ENCODE measurements around the gene CCDC160. TPM values are rescaled to one million over a fixed set of nuclear protein-coding genes. Genes with fewer than 3 reads are reported as not detected.
"Not testable (repeated sequence)": the region's sequence is repeated elsewhere in the genome, so short reads cannot be mapped to it uniquely, and the experiment has no call there.

CCDC160 gene
- total RNA-seq = 2.3 TPM

DNA sequence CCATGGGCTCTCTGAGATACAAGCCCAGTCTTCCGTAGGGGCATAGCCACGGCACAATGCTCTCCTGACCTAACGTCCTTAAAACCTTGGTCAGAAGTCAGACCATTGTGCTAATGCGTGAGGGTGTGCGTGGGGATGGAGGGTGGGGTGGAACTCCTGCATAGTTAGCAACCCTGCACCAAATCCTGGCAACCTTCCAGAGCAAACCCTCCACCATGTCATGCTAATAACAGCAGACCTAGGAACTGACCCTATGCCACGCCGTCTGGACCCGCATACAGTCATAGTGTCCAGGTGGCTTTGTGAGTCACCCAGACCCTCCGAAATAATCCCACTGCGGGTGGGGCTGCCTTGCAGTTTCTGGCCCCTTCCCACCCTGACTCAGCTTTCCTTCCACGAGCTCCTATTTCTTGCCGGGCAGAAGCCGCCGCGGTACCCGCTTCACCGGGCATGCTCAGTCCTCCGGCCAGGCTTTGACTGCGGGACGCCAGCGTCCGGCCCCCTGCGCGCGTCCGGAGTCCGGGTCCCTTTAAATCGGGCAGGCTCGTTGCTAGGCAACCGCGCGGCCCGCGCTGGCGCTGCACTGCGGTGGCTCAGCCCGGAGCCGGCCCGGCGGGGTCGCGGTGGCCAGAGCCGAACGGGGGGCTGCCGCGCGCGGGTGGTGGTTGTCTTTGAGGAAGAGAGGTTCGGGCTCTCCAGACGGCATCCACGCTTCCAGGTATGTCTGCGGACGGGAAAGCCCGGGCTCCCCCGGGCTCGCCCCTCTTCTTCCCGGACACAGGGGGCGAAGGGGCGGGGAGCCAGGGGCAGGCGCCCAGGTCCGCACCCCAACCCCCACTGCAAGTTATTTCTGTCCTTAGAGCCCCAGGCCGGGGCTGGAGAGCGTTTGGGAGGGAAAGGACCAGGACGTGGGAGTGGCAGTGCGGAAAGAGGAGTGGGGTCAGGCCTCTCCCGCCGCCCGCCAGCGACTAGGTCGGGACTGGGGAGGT lies at the start of gene CCDC160:
TSS of gene CCDC160 (plus strand) at position 557 of the 989 bp plus-strand sequence. CDS start 7,619 bp downstream, outside the sequence.
- peak; percentile 53 for DNase-seq (ENCODE audit: low spot score)

DNA sequence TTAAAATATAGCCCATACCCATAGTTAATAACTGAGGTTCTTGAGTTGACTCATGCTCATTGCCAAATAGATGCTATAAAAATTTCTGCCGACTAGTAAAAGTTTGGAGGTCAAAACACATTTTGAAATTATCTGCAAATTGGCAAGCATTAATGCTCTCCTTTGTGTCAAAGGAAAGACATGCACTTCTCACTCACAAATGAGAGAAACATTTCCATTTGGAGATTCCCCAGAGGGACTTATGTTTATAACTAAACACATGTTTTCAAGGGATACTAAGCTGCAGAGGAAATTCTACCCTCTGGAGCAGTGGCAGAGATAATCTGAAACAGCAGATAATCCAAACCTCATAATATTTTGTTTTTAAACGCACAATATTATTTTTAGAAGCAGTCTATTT lies 45.7 kb upstream of the CCDC160 start:
- DNase-seq (ENCODE audit: low spot score) = no peak

DNA sequence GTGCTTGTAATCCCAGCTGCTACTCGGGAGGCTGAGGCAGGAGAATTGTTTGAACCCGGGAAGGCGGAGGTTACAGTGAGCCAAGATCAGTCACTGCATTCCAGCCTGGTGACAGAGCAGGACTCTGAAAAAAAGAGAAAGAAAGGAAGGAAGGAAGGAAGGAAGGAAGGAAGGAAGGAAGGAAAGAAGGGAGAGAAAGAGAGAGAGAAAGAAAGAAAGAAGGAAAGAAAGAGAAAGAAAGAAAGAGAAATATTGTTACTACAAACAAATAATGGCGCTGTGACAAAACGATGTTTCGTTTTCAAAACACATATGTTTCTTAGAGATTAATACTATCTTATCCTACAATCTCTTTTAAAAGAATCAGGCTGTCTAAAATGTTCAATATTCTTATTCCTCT lies 42.1 kb upstream of the CCDC160 start:
- DNase-seq (ENCODE audit: low spot score) = no peak

DNA sequence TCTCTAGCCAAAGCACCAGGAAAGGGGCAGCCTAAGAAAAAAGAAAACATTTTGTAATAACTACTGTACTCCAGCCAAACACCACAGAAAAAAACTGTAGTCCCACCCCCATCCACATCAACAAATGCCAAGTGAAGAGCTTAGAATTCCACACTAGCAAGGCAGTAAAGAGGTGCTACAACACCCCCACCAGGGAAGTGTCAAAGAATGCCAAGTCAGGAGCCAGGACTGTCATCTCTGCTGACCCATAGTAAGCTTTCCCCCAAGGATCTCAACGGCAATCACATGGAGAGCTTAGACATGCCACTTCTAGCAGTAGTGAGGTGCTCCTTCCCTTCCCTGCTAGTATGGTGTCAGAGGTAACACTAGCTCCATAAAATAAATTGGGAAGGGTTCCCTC lies 34.4 kb upstream of the CCDC160 start:
- no peak for DNase-seq (ENCODE audit: low spot score)

DNA sequence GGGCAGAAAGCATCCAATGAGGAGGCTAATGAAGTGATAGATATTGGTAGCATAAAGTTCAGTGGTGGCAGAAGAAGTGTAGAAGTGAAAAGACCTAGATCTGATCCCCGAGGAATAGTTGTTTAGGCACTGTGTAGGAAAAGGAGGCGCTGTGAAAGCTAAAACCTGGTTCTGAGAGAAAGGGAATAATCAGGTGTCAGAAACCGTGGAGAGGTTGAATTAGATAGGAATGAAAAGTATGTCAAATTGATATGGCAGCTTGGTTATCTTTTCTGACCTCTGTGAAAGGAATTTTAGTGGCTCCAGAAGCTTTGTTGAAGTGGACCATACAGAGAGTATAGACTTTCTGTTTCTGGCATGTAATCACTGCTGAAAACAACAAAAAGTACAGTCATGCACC lies 30.8 kb upstream of the CCDC160 start:
- no peak for DNase-seq (ENCODE audit: low spot score)

DNA sequence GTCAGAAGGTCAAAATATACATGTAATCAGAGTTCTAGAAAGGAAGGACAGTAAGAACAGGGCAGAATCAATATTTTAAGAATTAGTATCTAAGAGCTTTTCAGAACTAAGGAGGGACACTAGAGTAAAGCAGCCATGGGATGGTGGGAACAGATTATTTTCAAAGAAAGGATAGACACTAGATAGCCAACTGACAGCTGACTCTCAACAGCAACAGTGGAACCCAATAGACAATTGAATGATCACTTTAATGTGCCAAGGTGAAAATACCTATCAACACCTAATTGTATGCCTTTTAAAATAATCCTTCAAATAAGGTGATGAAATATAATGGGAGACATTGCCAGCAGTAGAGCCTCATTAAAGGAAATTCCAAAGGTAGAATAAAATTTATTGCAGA lies 26.5 kb upstream of the CCDC160 start:
- no peak for DNase-seq (ENCODE audit: low spot score)

DNA sequence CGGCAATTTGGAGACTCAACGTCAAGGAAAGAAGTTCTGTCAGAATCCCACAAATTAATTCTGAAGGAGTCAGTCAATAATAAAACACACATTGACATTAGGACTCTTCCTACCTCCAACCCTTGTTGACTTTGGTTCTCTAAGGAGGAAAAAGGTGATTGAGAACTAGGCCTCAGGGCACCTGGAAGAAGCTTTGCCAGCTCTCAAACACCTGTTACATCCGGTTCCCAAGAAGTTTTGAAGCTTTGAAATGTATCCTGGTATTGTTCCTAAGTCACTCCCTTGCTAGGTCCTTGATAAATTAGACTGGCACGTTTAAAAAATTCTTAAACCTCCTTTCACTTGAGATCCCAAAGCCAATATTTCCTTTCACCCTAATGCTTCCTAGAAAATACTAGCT lies 1.7 kb upstream of the CCDC160 start:
- DNase-seq (ENCODE audit: low spot score) = no peak

DNA sequence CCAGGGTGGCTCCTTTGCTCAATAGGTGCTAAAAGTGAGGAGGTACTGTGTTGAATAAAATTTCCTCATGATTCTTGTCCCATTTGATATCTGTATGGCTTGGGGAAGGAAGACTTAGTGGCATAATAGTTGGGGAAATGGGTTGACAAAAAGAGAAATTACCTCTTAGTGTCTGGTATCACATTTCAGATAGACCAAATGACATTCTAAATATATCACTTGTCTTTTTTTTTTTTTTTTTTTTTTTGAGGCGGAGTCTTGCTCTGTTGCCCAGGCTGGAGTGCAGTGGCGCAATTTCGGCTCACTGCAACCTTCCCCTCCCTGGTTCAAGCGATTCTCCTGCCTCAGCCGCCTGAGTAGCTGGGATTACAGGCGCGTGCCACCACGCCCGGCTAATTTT lies 1.2 kb downstream of the CCDC160 start:
- DNase-seq (ENCODE audit: low spot score) = not testable (repeated sequence)

DNA sequence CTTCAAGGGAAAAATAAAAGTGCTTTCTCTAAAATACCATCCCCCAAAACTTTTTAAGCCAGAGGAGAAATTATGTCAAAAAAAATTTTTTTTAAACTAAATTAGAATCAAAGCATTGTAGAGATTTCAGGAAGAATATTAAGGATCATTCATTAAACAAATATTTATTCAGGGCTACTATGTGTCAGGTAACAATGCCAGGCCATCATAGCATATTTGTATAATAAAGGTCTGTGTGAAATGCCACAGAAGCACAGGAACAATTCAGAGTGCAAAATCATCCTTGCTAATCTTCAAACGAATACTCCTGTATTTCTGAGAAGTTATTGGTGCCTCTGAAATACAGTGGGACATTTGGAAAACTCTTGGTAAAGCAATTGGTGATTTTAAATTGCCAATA lies 2.0 kb downstream of the CCDC160 start:
- no peak for DNase-seq (ENCODE audit: low spot score)

DNA sequence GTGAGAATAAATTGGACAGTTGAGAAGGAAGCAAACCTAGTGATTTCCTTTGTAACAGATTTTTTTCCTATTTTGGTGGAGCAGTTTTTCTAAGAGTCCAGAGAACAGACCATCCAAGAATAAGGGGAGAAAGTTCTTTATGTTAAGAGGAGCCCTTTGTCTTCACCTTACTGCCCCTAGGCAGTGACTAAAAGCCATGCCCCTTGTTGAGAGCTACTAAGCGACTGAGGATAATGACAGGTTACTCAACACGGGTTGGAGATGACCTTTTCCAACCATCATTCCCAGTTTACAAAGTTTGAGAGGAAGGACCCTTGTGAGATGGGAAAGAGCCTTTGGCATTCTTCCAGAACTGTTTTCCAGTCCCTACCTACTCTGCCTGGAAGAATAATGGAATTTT lies 3.2 kb downstream of the CCDC160 start:
- no peak for DNase-seq (ENCODE audit: low spot score)

DNA sequence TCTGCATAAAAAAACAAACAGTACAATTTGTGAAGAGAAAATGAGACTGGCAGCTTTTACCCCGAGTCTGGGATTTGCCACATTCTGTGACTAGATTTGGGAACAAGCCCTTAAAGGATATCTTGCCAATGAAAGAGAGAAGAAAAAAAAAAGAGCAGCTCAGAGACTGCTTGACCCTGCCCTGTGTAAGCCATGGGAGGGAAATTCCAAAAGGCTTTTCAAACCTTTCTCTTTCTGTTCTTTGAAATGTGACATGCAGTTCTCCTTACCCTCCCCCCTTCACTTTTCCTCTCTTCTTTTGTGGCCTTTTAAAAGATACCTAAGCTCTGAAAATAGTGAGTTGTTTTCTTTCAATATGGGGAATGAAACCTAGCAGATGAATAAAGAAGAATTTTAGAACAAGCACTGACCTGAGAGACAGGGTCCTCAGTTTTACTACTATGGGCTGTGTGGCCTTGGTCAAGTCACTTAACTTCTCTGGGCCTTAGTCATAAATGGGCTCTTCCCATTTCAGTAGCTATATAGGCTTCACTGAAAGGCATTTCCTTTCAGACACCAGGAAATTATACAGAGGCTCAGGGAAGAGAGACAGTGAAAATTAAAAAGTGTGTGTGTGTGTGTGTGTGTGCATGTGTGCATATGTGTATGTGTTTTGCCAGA lies 5.1 kb downstream of the CCDC160 start:
- DNase-seq (ENCODE audit: low spot score) = no peak

DNA sequence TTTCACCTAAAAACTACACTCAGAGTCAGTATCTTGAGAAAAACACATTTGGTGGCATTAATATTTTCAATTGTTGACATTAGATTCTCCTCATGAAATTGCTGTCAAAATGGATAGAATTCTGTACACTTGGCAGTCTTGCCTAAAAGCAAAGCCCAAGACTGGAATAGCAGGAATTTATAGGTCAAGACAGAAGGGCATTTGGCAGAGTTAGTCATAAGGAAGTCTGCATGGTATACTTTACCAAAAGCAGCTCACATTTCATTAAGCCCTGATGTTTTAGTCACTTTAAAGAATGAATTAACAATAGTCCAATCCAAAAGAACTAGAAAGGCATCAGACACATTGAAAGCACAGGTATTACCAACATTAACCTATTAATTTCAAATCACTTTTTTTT lies 7.1 kb downstream of the CCDC160 start:
- no peak for DNase-seq (ENCODE audit: low spot score)

DNA sequence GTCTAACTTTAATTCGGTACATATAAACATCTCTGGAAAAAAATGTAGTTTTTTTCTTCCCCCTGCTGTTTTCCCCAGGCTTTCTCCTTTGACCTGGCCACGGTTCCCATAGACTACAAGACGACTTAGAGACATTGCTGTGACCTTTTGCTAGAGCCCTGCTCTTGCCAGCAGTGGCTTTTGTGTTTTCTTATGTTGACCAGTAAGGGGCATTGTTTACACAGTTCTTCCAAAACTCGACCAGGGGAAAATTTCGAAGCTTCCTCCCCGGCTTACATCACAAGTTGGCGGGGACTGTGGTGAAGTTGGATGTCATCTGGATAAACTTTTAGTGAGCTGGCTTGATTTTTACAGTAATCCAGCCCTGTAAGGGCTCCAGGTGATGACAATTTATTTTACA lies 9.3 kb downstream of the CCDC160 start:
- no peak for DNase-seq (ENCODE audit: low spot score)

DNA sequence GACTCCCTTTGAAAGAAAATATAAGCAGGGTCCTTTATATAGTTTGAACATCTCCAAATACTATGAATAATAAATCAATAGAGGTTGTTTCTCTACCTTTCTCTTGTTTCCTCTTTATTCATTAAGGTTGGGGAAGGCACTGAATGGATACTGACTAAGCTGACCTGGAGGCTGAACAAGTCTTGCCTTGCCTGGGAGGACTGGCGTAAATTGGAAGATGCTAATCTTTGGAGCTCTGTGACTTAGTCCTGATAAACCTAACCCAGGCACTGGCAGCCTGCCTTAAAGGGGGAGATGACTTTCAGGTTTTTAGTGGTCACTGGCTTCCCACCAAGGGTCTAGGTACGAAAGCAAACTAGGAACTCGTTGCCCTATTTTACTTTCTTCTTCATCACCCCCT lies 10.5 kb downstream of the CCDC160 start:
- no peak for DNase-seq (ENCODE audit: low spot score)

DNA sequence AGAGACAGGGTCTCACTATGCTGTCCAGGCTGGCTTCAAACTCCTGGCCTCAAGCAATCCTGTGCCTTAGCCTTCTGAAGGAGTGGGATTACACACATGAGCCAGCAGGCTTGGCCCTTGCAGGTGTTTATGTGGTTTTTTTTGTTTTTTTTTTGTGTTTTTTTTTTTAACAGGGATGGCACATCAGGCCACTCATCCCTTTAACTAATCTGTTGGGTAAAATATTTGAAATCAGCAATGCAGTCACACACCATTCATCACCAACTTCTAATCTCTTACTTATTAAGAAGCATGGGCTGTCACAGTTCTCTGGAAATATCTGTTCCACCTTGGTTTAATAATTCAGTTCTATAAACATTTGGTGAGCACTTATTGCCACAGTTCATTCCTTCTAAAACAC lies 12.3 kb downstream of the CCDC160 start:
- DNase-seq (ENCODE audit: low spot score) = no peak

DNA sequence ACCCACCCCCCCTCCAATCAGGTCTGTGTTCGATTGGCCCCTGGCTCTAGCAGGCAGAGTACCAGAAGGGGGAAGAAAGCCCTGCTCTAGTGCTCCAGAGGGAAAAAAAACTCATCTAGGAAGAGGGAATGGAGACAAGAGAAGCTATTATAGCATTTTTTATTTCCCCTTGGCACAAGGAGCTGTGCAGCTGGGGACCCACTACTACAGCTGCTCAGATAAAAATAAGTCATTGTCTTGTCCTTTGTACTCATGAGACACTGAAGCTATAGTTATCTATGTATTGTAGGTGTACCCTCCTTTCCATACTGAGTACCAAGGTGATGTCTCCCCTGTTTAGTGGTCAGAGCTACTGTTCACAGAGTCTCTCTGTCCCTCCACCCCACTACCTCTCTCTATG lies 14.3 kb downstream of the CCDC160 start:
- DNase-seq (ENCODE audit: low spot score) = no peak

DNA sequence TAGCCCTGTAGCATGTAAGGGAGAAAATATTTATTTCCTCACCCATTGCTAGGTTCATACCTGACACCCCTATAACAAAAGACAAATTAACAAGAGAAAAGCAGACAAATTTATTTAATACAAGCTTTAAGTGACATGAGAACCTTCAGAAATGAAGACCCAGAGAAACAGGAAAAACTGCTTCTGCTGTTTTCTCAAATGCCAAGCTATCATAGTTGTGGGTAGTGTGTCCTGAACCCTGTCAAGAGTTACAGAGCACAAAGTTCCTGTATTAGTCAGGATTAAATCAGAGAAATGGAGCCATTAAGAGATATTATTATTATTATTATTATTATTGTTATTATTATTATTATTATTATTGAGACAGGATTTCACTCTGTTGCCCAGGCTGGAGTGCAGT lies 17.5 kb downstream of the CCDC160 start:
- DNase-seq (ENCODE audit: low spot score) = no peak

DNA sequence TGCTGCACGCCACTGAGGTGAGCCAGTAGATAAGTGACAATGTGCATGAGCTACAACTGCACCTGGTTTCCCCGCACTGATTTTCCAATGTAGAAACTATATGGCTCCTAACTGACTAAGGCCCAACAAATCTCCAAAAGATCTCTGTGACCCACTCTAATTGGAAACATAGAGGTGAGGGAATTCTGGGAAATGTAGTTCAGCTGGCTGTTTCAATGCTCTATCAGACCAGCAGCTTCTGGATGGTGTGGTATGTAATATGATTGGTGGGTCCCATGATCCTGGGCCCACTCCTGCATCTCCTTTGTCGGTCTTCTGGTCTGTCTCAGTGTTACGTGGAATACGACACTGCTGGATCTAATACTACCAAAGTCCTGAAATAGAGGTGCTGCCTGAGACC lies 18.6 kb downstream of the CCDC160 start:
- no peak for DNase-seq (ENCODE audit: low spot score)

DNA sequence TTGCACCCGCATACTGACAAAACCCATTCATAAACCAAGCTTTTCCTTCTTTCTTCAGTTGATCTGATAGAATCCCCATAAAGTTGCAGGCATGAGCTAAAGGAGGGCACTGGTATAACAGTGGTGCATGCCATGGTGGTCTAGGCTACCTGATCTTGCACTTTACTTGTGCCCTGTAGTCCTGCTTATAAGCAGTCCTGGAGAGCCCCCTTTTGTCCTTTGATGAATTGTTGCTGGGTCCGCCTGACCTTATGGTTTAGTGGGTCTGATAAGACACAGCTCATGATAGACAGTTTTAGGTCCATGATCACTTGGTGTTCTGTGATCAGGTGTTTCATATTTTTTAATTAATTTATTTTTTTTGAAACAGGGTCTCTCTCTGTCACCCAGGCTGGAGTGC lies 19.7 kb downstream of the CCDC160 start:
- DNase-seq (ENCODE audit: low spot score) = no peak

DNA sequence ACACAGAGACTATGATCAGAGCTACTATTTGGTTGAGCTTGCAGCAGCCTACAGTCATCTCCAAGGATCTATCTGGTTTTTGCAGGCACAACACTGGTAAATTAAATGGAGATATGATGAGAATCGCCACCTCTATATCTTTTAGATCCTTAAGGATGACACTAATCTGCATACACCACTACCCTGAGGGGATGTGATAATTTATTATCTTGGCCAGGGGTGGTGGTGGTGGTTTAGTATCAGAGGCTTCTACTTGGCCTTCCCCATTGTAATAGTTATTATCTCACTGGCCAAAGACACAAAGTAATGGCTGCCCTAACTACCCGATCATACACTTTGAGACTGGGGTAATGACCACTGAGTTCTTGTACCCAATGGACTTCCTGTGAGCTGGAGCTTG lies 21.2 kb downstream of the CCDC160 start:
- no peak for DNase-seq (ENCODE audit: low spot score)

DNA sequence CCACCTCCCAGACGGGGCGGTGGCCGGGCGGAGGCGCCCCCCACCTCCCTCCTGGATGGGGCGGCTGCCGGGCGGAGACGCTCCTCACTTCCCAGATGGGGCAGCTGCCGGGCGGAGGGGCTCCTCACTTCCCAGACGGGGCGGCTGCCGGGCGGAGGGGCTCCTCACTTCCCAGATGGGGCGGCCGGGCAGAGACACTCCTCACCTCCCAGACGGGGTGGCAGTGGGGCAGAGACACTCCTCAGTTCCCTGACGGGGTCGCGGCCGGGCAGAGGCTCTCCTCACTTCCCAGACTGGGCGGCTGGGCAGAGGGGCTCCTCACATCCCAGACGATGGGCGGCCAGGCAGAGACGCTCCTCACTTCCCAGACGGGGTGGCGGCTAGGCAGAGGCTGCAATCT lies 49.0 kb downstream of the CCDC160 start:
- not testable (repeated sequence) for DNase-seq (ENCODE audit: low spot score)

DNA sequence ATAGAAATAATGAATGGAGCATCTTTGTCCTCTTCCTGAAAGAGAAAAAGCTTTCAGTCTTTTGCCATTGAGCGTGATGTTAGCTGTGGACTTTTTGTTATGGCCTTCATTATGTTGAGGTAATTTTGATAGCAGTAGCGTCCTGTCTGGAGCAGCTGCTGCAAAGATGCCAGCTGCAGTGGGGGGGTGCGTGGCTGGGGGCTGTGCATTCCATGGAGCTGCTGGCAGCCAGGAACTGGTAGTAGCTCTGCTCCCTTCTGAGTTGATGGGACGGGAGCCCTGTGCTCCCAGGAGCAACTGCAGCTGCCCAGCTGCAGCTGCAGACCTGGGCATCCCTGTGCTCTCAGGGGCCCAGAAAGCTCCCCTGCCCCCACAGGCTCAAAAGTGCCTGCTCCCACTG lies 50.4 kb downstream of the CCDC160 start:
- DNase-seq (ENCODE audit: low spot score) = no peak

DNA sequence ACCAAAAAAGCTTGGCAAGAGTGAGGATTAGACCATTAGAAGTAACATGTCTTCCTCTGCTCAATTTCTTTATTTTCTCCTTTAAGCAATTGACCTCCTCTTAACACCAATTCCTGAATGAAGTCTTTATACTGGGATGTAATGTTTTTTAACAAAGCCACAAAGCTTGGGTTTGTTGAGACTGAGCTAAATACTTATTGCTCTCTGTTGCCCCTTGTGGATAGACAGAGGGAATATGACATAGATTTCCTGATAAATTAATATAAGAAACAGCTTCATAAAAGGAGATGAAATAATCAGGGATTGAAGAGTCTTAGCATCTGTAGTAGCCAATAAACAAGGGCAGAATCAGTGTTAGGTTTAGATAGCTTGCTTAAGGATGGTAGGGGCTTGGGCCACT lies 57.6 kb downstream of the CCDC160 start:
- DNase-seq (ENCODE audit: low spot score) = no peak
